Caco-2 (cell line): ENCODE data around the gene NR2F1. TPM values are rescaled to one million over a fixed set of nuclear protein-coding genes. Genes with fewer than 3 reads are reported as not detected.

ENCODE experiments used
- BruUV-seq: library from RNA; stranded (reverse); fragments of 400-500 nt; replicated peaks from 2 replicates; lab custom pipeline; 2021; lab: Mats Ljungman, UMichigan
- CTCF ChIA-PET: fragments of 300-600 bp; sonication (Branson Sonifier 250); formaldehyde crosslinking; loops from one replicate; lab custom pipeline; 2022; ENCODE audit warnings: antibody characterized with exemption; lab: Charles Lee
- POLR2A ChIA-PET: fragments of 300-600 bp; sonication (Branson Sonifier 250); formaldehyde crosslinking; loops from one replicate; lab custom pipeline; 2022; ENCODE audit warnings: antibody characterized with exemption; lab: Charles Lee
- DNase-seq, 2 experiments: peaks; one replicate each; pipeline versions ENCODE4 v3.0.0 to v3.0.0-alpha.2; 2020 to 2022
- H3K27me3 ChIP-seq: replicated peaks from 2 replicates; pipeline ENCODE4 v1.6.0; 2011; ENCODE audit warnings: low read length; ENCODE audit not compliant: control insufficient read depth, insufficient read depth
- H3K36me3 ChIP-seq: 2 replicates; pipeline ENCODE4 v1.5.1; 2011; ENCODE audit warnings: low read length; ENCODE audit not compliant: control insufficient read depth, insufficient read depth
- H3K4me1 ChIP-seq: fragments of 250-450 bp; sonication (Bioruptor Pico); 2 replicates; pipeline ENCODE4 v1.5.1; 2020; ENCODE audit warnings: mild to moderate bottlenecking
- H3K4me3 ChIP-seq: 2 replicates; pipeline ENCODE4 v1.5.1; 2011; ENCODE audit warnings: low read depth, mild to moderate bottlenecking, control low read depth, low read length
- H3K9me3 ChIP-seq: fragments of 250-450 bp; sonication (Bioruptor Pico); 2 replicates; pipeline ENCODE4 v1.5.1; 2020; ENCODE audit warnings: mild to moderate bottlenecking, moderate library complexity
- H3K27ac Mint-ChIP-seq: one replicate; pipeline ENCODE4 v1.8.0; 2022; ENCODE audit warnings: mixed read lengths; ENCODE audit not compliant: unreplicated experiment
- H3K27me3 Mint-ChIP-seq: one replicate; pipeline ENCODE4 v1.8.0; 2022; ENCODE audit warnings: mixed read lengths; ENCODE audit not compliant: insufficient read depth, unreplicated experiment
- H3K36me3 Mint-ChIP-seq: one replicate; pipeline ENCODE4 v1.8.0; 2022; ENCODE audit warnings: mild to moderate bottlenecking, mixed read lengths; ENCODE audit not compliant: insufficient read depth, unreplicated experiment
- H3K4me1 Mint-ChIP-seq: one replicate; pipeline ENCODE4 v1.8.0; 2022; ENCODE audit warnings: low read depth, mixed read lengths; ENCODE audit not compliant: unreplicated experiment
- H3K4me3 Mint-ChIP-seq: one replicate; pipeline ENCODE4 v1.8.0; 2022; ENCODE audit warnings: mild to moderate bottlenecking, moderate library complexity, mixed read lengths; ENCODE audit not compliant: unreplicated experiment
- H3K9me3 Mint-ChIP-seq: one replicate; pipeline ENCODE4 v1.8.0; 2022; ENCODE audit warnings: mixed read lengths; ENCODE audit not compliant: unreplicated experiment
- intact Hi-C: fragments of 100-400 bp; cut with micrococcal nuclease; formaldehyde crosslinking; loops from one replicate; pipeline ENCODE4 v1.10.0; 2022; ENCODE audit not compliant: unreplicated experiment
- total RNA-seq: library from RNA; stranded (reverse); gene quantifications from 2 replicates; pipeline ENCODE4 v1.2.3, GENCODE V29; 2022
- TF ChIP-seq, protein P1 (sequence below), 2 experiments: fragments of 200-600 bp in 1 of 2; IDR thresholded peaks; 1 replicate in 1 of 2; 2 replicates in 1 of 2; pipeline versions ENCODE4 v1.5.1 to v1.8.0; 2011 to 2022; ENCODE audit warnings: antibody characterized with exemption in 1 of 2, control low read depth in 1 of 2, inconsistent platforms in 1 of 2, low read depth in 1 of 2, low read length in 1 of 2, mild to moderate bottlenecking in 1 of 2, moderate library complexity in 1 of 2; ENCODE audit not compliant: insufficient read depth in 1 of 2, severe bottlenecking in 1 of 2, unreplicated experiment in 1 of 2

The NR2F1 gene
- total RNA-seq, 1 experiment from 2014 or later, result 0.70 TPM

DNA sequence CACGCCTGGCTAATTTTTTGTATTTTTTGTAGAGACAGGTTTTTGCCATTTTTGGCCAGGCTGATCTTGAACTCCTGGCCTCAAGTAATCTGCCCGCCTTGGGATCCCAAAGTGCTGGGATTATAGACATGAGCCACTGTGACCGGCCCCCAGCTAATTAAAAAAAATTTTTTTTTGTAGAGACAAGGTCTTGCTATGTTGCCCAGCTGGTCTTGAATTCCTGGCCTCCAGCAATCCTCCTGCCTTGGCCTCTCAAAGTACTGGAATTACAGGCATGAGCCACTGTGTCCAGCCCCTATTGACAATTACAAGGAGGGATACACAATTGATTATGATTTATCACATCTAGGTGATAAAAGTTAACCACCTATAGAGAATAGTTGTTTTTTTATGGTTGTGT lies 59.5 kb downstream of the NR2F1 start:
- ChIA-PET CTCF (no interaction called here), POLR2A (no interaction called here)
- Histone ChIP-seq H3K4me3 (no peak overlapping the region), H3K9me3 (no peaks in the 10 kb centered on the region; the same call in 1 of the 2 replicates), H3K36me3 (no peaks in the 10 kb centered on the region), H3K27me3 (no peaks in the 10 kb centered on the region), H3K4me1 (peaks cover 17% of the 10 kb centered on the region; the same call in 1 of the 2 replicates)
- Mint-ChIP-seq H3K27ac (no peak overlapping the region), H3K36me3 (no peaks in the 10 kb centered on the region), H3K4me3 (no peak overlapping the region), H3K4me1 (peaks cover 5% of the 10 kb centered on the region), H3K27me3 (no peaks in the 10 kb centered on the region), H3K9me3 (no peaks in the 10 kb centered on the region)
- no TSS peak for BruUV-seq
- DNase-seq, result no peak
- intact Hi-C loops, result no loop called here
- TF ChIP-seq, protein P1, sequence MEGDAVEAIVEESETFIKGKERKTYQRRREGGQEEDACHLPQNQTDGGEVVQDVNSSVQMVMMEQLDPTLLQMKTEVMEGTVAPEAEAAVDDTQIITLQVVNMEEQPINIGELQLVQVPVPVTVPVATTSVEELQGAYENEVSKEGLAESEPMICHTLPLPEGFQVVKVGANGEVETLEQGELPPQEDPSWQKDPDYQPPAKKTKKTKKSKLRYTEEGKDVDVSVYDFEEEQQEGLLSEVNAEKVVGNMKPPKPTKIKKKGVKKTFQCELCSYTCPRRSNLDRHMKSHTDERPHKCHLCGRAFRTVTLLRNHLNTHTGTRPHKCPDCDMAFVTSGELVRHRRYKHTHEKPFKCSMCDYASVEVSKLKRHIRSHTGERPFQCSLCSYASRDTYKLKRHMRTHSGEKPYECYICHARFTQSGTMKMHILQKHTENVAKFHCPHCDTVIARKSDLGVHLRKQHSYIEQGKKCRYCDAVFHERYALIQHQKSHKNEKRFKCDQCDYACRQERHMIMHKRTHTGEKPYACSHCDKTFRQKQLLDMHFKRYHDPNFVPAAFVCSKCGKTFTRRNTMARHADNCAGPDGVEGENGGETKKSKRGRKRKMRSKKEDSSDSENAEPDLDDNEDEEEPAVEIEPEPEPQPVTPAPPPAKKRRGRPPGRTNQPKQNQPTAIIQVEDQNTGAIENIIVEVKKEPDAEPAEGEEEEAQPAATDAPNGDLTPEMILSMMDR (IDR thresholded peaks at IDR 0.05; ENCODE audit: insufficient read depth in 1 of 2, low read depth in 1 of 2, low read length in 1 of 2, severe bottlenecking in 1 of 2, unreplicated experiment in 1 of 2), result no peak

Other genes starting within 250 kb of the NR2F1 start
- gene NR2F1-AS1, start 2.0 kb upstream of the NR2F1 start, total RNA-seq, result 0.32 TPM in 1 of 2 replicates, not detected in the other
- gene POU5F2, start 158.4 kb downstream of the NR2F1 start, total RNA-seq, result 0.59 and 0.95 TPM in 2 replicates